HG03039 (cell line): ENCODE measurements around the gene SF3B6.
"Not testable (repeated sequence)": the region's sequence is repeated elsewhere in the genome, so short reads cannot be mapped to it uniquely, and the experiment has no call there.

Experiments
- ATAC-seq: cut with Tn5 transposase; IDR thresholded peaks from one replicate; pipeline ENCODE4 v1.9.1; 2021; ENCODE audit warnings: mild to moderate bottlenecking, moderate library complexity; ENCODE audit not compliant: unreplicated experiment

The SF3B6 gene

DNA sequence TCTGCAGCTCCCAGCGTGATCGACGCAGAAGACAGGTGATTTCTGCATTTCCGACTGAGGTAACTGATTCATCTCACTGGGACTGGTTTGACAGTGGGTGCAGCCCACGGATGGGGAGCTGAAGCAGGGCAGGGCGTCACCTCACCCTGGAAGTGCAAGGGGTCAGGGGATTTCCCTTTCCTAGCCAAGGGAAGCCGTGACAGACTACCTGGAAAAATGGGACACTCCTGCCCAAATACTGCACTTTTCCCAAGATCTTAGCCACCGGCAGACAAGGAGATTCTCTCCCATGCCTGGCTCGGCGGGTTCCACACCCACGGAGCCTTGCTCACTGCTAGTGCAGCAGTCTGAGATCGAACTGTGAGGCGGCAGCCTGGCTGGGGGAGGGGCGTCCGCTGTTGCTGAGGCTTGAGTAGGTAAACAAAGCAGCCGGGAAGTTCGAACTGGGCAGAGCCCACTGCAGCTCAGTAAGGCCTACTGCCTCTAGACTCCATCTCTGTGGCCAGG, 19.1 kb upstream of the SF3B6 start:
- ATAC-seq: not testable (repeated sequence)

- ATAC-seq: not testable (repeated sequence)
Observed at GRCh38 chr2:24093270-24093669, 17.1 kb upstream of the SF3B6 start.

DNA sequence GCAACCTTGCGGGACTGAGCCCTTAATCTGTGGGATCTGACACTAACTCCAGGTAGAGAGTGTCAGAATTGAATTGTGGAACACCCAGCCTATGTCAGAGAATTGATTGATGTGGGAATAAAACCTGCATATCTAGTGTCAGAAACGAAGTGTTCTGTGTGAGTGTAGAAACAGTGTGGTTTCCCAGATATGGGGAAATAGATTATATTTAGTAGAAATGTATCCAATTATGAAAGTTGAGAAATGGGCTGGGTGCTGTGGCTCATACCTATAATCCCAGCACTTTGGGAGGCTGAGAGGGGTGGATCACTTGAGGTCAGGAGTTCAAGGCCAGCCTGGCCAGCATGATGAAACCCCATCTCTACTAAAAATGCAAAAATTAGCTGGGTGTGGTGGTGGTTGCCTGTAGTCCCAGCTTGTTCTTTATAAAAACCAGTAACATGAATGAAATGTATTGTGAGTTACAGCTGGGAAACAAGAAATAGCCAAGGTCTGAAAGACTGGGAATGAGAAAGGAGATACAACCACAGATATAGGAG, 12.8 kb upstream of the SF3B6 start:
- no peak for ATAC-seq

GRCh38 chr2:24087032-24087431, 10.9 kb upstream of the SF3B6 start:
- ATAC-seq: no peak

- no peak for ATAC-seq
Observed at GRCh38 chr2:24086241-24086640, 10.1 kb upstream of the SF3B6 start.

GRCh38 chr2:24085200-24085489, 9.0 kb upstream of the SF3B6 start:
- ATAC-seq: no peak

- ATAC-seq: peak; percentile 68
Observed at GRCh38 chr2:24084386-24085199, 8.5 kb upstream of the SF3B6 start, which contains the start of gene TP53I3. TP53I3 (minus strand) TSS chr2:24084834; CDS start chr2:24084326, 508 bp downstream.

DNA sequence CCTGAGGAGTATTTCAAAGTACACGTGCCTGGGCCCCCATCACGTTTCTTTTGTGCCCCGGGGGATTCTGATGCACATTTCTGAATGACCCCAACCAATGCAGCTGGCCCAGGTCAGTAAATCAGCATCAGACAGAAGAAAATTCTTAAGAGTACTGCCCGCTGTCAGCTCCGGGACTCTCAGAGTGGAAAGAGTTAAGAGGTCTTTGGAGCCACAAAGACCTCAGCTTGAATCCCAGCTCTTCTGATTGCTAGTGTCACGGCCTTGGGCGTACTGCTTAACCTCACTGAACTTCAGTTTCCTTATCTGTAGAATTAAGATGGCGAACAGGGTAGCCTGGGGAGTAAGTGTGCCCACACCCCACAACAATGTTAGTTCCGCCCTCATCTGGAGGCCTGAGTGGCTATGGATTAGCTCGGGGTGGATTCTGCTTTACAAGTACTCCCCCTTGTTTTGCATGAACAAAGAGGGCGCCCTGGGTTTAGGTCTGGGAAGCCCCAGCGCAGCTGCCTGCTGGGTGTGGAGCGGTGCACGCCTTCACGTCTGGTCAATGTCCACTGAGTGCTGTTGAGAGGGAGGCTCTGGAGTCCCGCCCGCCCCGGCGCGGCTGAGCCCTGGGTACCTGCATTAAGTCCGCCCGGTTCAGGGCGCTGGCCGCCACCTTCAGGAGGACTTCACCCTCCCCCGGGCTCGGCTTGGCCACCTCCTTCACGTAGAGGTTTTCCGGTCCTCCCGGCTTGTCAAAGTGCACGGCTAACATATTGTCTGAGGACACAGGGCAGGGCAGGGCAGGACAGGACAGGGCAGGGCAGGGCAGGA, 7.7 kb upstream of the SF3B6 start:
- ATAC-seq: peak; percentile 74

GRCh38 chr2:24082787-24083566, 6.9 kb upstream of the SF3B6 start:
- no peak for ATAC-seq

DNA sequence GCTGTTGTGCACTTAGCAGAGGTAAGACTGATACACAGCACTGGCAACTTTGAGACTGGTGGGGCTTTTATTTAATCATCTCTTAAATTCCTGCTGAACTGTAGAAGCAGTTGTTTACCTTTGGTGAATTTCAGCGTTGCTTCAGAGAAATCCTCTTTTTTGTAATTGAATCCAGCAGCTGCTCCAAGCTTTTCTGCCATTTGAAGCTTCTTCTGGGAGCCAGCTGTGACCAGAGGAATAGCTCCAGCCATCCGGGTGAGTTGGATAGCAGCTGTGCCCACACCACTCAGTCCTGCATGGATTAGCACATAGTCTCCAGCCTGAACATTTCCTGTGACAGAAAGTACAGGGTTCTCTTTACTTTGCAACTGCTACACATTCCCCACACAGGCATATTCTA, 4.6 kb upstream of the SF3B6 start:
- ATAC-seq: no peak

DNA sequence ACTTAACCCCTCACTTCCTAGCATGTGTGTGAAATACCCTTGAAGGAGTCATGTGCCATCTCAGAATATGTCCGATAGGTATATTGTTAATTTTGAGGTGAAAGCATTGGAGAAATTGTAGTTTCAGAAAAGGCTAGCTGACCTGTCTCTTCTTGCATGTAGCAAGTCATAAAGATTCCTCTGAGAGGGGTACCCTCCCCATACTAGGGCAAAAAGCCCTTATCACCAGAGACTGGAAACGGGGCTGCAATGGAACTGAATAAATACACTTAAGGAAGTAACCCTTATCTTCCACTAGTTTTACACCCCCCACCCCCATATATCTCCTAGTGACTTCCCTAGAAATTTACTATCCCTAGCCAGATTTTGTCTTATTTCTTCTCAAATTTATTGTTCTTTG, 1.8 kb upstream of the SF3B6 start:
- ATAC-seq: no peak

DNA sequence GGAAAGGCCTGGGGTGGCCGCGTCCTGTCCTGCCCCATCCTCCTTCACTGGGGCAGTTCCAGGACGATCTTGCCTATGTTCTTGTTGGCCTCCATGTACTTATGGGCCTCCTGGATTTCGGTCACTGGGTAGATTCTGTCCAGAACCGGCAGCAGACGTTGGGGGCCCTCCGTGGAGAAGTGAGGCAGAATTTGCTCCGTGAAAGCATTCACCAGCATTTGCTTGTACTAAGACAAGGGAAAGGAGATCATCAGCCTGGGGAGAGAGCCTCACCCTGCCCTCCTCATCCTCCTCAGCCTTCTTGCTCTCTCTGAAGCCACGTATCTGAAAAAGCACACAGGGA, 1.4 kb upstream of the SF3B6 start:
- no peak for ATAC-seq

- ATAC-seq: no peak
Observed at GRCh38 chr2:24076849-24077534, 866 bp upstream of the SF3B6 start.

DNA sequence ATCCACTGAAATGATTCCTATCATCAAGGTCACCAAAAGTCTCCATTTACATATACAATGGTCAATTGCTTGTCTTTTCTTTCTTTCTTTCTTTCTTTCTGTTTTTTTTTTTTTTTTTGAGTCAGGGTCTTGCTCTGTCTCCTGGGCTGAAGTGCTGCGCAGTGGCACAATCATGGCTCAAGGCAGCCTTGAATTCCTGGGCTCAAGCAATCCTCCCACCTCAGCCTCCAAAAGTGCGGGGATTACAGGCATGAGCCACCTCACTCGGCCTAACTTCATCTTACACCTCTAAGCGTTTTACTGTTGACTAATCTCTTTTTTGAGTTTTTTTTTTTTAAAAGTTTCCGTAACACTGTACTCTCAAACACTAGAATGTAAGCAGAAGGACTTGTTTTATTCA, 867 bp downstream of the SF3B6 start:
- no peak for ATAC-seq

DNA sequence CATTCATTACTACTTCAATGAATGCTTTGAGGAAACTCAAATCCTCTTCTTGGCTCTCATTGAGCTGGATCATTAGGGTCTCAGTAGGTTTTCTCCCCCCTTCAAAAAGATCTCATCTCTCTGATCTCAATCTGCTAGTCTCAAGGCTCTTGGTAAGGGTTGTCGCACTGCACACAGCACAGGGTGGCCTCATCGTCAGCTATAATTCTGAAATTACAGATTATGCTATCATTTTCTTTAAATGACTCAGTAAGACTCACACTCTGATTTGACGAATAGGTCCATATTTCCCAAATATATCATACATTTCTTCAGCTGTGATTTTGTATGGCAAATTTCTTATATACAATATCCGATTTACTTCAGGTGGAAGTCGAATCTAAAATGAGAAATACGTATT, 2.3 kb downstream of the SF3B6 start:
- ATAC-seq: no peak

DNA sequence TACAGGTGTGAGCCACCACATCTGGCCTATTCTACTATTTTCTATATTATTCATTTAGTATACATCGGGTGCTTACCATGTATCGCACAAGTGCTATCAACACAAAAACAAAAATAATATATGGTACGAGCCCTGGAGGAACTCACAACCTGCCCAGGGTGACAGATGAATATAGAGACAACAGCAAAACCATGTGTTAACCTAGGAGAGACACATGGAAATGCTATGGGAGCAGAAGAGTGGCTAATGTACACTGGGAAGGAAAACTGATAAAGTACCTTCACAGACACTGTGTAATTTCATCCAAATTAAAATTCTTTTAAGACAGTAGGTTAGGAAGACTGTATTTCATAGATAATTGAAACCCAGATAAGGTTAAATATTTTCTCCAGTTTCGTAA, 3.9 kb downstream of the SF3B6 start:
- no peak for ATAC-seq

- ATAC-seq: no peak
Observed at GRCh38 chr2:24065341-24065740, 10.8 kb downstream of the SF3B6 start.

GRCh38 chr2:24058564-24059271, 17.4 kb downstream of the SF3B6 start:
- no peak for ATAC-seq

DNA sequence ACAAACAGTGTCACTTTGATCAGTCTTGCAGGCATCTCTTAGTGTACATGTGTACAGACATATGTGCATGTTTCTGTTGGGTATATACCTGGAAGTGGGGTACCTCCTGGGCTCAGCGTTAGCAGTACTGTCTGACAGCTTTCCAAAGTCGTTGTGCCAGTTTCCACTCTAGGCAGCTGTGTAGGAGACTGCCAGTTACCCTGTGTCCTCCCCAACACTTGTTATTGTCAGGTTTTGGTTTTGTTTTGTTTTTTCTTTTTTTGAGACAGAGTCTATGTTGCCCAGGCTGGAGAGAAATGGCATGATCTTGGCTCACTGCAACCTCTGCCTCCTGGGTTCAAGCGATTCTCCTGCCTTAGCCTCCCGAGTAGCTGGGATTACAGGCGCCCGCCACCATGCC, 20.4 kb downstream of the SF3B6 start:
- no peak for ATAC-seq
